Astrocyte of the cerebellum (primary cell): Measurements from ENCODE around the gene APLP2.
"Not testable (repeated sequence)": the region's sequence is repeated elsewhere in the genome, so short reads cannot be mapped to it uniquely, and the experiment has no call there.

Experiments used
- DNase-seq: peaks from one replicate; pipeline ENCODE4 v3.0.0-alpha.2; 2011; ENCODE audit warnings: low read depth
- H3K4me3 ChIP-seq: 2 replicates; pipeline ENCODE4 v1.5.1; 2011; ENCODE audit warnings: mild to moderate bottlenecking, low read depth, low read length, moderate library complexity
- in situ Hi-C: cut with HindIII; loops from 2 replicates; pipeline ENCODE4 v1.10.0; 2017; ENCODE audit warnings: low sequenced_read_pairs
- TF ChIP-seq, protein P1 (sequence below): IDR thresholded peaks from 2 replicates; pipeline ENCODE4 v1.5.1; 2012; ENCODE audit warnings: low read length, low read depth, moderate library complexity, mild to moderate bottlenecking; ENCODE audit errors: missing control alignments

APLP2 gene

DNA sequence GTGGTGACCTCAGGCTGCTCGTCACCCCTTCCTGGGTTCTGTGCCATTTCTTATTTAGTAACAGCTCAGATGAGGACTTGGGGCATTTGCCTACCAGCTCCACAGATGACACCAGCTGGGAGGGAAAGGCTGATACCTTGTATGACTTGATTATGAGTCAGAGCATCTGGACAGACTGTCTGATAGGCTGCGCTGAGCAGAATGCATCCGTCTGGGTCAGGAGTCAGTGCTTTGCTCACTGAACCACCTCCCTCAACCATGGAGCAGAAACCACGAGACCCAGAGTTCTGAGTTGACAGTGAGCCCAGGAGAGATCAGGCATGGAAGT is 96.7 kb downstream of the APLP2 start:
- H3K4me3 ChIP-seq, result no peak overlapping the region
- in situ Hi-C loops, result no loop called here
- DNase-seq, result peak; percentile 75
- TF ChIP-seq, protein P1, sequence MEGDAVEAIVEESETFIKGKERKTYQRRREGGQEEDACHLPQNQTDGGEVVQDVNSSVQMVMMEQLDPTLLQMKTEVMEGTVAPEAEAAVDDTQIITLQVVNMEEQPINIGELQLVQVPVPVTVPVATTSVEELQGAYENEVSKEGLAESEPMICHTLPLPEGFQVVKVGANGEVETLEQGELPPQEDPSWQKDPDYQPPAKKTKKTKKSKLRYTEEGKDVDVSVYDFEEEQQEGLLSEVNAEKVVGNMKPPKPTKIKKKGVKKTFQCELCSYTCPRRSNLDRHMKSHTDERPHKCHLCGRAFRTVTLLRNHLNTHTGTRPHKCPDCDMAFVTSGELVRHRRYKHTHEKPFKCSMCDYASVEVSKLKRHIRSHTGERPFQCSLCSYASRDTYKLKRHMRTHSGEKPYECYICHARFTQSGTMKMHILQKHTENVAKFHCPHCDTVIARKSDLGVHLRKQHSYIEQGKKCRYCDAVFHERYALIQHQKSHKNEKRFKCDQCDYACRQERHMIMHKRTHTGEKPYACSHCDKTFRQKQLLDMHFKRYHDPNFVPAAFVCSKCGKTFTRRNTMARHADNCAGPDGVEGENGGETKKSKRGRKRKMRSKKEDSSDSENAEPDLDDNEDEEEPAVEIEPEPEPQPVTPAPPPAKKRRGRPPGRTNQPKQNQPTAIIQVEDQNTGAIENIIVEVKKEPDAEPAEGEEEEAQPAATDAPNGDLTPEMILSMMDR, result no peak

DNA sequence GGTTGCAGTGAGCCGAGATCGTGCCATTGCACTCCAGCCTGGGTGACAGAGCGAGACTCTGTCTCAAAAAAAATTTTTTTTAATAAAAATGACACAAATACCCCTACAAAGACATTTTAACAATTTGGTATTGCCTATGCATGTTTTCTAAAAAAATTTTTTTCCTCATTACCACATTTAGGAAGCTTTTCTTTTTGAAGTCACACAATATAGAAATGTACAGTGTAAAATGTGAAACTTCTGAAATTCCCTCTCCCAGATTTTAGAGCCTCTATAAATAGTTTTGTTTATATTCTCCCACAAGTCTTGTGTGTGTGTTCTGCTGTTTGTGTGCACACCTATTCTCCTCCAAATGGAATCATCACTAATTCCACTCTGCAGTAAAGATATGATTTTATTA is 97.5 kb downstream of the APLP2 start:
- DNase-seq, result no peak
- TF ChIP-seq, protein P1, result no peak
- H3K4me3 ChIP-seq, result no peak overlapping the region
- in situ Hi-C loops, result no loop called here

DNA sequence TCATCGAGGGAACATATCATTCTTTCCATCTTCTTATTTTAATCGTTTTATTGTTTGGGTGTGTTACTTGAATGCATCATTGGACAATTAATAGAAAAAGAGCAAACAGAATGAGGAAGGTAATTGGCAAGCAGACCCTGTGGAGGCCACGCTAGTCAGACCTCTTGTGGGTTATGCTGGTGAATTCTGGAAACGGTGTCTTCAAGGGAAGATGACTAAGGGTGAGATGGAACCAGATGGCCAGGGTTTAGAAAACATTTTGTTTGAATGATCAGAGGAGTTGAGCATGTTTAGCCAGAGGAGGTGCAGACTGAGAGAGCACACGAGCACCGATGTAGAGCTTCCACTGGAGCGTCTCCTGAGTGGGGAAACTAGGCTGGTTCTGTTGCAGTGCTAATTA is 98.4 kb downstream of the APLP2 start:
- in situ Hi-C loops, result no loop called here
- TF ChIP-seq, protein P1, result no peak
- no peak for DNase-seq
- no peak overlapping the region for H3K4me3 ChIP-seq

DNA sequence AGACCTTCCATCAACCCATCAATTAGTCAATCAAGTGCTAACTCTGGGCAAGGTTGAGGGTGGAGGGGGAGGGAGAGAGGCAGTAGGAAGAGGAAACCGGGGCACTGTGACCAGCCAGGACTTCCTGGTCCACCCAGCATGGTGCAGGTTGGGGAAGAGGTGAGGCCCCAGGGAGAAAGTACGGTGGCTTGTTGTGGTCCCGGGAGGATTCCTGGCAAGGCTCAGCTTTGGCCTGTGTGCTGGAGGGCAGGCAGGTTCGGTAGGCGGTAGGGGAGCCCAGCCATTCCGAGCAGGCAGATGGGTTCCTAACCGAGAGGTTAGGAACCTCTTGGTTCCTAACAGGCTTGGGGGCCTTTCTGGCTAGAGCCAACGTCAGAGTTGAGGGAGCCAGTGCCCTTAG is 100.7 kb downstream of the APLP2 start:
- DNase-seq, result no peak
- in situ Hi-C loops, result no loop called here
- TF ChIP-seq, protein P1, result no peak
- H3K4me3 ChIP-seq, result no peak overlapping the region

DNA sequence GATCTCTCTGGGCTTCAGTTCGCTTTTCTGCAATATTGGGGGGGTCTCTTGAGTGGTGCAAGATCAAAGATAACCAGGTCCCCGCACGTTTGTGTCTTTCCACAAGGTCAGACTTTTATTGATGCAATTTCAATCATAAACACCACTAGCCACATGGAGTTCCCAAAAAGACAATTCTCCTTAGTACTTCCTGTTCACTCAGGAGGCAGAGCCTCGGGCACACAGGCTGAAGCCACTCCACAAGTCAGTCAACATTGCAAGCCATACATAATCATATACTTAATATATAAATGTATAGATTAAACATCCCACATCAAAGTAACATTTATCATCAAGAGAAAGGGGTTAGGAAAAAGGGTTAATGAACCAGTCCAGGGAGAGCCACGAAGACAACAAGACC is 101.8 kb downstream of the APLP2 start:
- H3K4me3 ChIP-seq, result no peak overlapping the region
- in situ Hi-C loops, result no loop called here
- TF ChIP-seq, protein P1, result no peak
- no peak for DNase-seq

DNA sequence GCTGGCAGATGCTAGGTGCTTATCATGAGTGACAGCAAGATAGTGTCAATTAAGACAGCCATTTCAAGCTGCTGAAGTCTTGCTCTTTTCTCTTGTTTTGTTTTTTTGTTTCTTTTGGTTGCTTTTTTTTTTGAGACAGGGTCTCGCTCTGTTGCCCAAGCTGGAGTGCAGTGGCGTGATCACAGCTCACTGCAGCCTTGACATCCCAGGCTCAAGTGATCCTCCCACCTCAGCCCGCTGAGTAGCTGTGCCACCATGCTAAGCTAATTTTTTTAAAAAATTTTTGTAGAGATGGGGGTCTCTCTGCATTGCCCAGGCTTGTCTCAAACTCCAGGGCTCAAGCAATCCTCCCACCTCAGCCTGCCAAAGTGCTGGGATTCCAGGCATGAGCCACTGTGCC is 102.3 kb downstream of the APLP2 start:
- DNase-seq, in situ Hi-C loops, H3K4me3 ChIP-seq: not testable (repeated sequence)

DNA sequence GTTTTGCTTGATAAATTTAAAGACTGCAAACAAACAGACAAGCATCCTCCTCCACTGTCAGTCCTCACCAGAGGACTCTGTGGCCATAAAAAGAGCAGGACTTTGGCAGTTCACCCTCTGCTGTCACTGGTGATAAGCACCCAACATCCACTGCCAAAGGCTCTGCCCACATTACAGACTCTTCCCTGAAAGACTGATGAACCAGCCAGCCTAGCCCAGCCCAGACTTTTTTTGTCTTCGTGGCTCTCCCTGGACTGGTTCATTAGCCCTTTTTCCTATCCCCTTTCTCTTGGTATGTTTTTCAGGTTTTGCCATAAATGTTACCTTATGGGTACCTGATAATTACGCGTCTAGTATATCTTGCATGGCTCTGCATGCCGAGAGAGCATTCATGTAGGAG is 104.9 kb downstream of the APLP2 start:
- in situ Hi-C loops, result no loop called here
- no peak for DNase-seq
- TF ChIP-seq, protein P1, result no peak
- H3K4me3 ChIP-seq, result no peak overlapping the region
